Neural cell (in vitro differentiated cells): Measurements from ENCODE around the gene PIGS. TPM values are rescaled to one million over a fixed set of nuclear protein-coding genes. Genes with fewer than 3 reads are reported as not detected.

Source experiments
- H2AFZ ChIP-seq: fragments of 200-600, 300-800 bp; sonication (generic), shearing (Covaris generic); 2 replicates; pipeline ENCODE4 v1.6.0; 2014; ENCODE audit warnings: low read depth, mild to moderate bottlenecking, antibody characterized with exemption, low read length, moderate library complexity
- H3F3A ChIP-seq: fragments of 200-600 bp; shearing (Covaris generic); 2 replicates; pipeline ENCODE4 v1.6.1; 2016; ENCODE audit warnings: mild to moderate bottlenecking, moderate library complexity, mixed read lengths, antibody characterized with exemption, low read length; ENCODE audit not compliant: insufficient read depth, poor library complexity, severe bottlenecking
- H3K27ac ChIP-seq: fragments of 200-600, 300-800 bp; sonication (generic), shearing (Covaris generic); 2 replicates; pipeline ENCODE4 v1.5.1; 2014; ENCODE audit warnings: mild to moderate bottlenecking, low read length, moderate library complexity
- H3K27me3 ChIP-seq: fragments of 300-800, 200-600 bp; sonication (generic), shearing (Covaris generic); 2 replicates; pipeline ENCODE4 v1.6.0; 2014; ENCODE audit warnings: mild to moderate bottlenecking, low read depth, low read length, moderate library complexity; ENCODE audit not compliant: insufficient read depth
- H3K36me3 ChIP-seq: fragments of 300-800, 200-600 bp; sonication (generic), shearing (Covaris generic); 2 replicates; pipeline ENCODE4 v1.5.1; 2014; ENCODE audit warnings: mild to moderate bottlenecking, antibody characterized with exemption, low read length, moderate library complexity; ENCODE audit not compliant: insufficient read depth
- H3K4me2 ChIP-seq: fragments of 300-800, 200-600 bp; sonication (generic), shearing (Covaris generic); 2 replicates; pipeline ENCODE4 v1.6.0; 2014; ENCODE audit warnings: mild to moderate bottlenecking, low read length
- H3K4me3 ChIP-seq: fragments of 300-800, 200-600 bp; sonication (generic), shearing (Covaris generic); 2 replicates; pipeline ENCODE4 v1.5.1; 2014; ENCODE audit warnings: mild to moderate bottlenecking, low read length, moderate library complexity
- H3K79me2 ChIP-seq: fragments of 200-600 bp; shearing (Covaris generic); replicated peaks from 2 replicates; pipeline ENCODE4 v1.6.0; 2014; ENCODE audit warnings: mild to moderate bottlenecking, low read length, moderate library complexity; ENCODE audit not compliant: insufficient read depth
- H3K9ac ChIP-seq: fragments of 300-800, 200-600 bp; sonication (generic), shearing (Covaris generic); 2 replicates; pipeline ENCODE4 v1.6.1; 2016; ENCODE audit warnings: mild to moderate bottlenecking, low read length, mixed read lengths
- H3K9me2 ChIP-seq: fragments of 200-600 bp; shearing (Covaris generic); 2 replicates; pipeline ENCODE4 v1.6.1; 2016; ENCODE audit warnings: mild to moderate bottlenecking, low read length, mixed read lengths; ENCODE audit not compliant: insufficient read depth
- H3K9me3 ChIP-seq: fragments of 200-600, 300-800 bp; sonication (generic), shearing (Covaris generic); 2 replicates; pipeline ENCODE4 v1.6.1; 2016; ENCODE audit warnings: mild to moderate bottlenecking, mixed run types, low read length, moderate library complexity, mixed read lengths
- H4K20me1 ChIP-seq: fragments of 200-600 bp; shearing (Covaris generic); 2 replicates; pipeline ENCODE4 v1.6.1; 2016; ENCODE audit warnings: mild to moderate bottlenecking, mixed run types; ENCODE audit not compliant: insufficient read depth
- EP300 ChIP-seq: fragments of 450-650 bp; conservative IDR thresholded peaks from 2 replicates; pipeline ENCODE4 v1.6.1; 2014; ENCODE audit warnings: antibody characterized with exemption, mild to moderate bottlenecking, moderate library complexity; ENCODE audit not compliant: poor library complexity, severe bottlenecking
- EZH2 ChIP-seq: fragments of 200-600, 300-800 bp; shearing (Covaris generic), sonication (generic); IDR thresholded peaks from 2 replicates; pipeline ENCODE4 v1.6.1; 2014; ENCODE audit warnings: antibody characterized with exemption, low read length, borderline replicate concordance, mild to moderate bottlenecking; ENCODE audit not compliant: insufficient read depth, poor library complexity, severe bottlenecking
- MXI1 ChIP-seq: fragments of 450-650 bp; conservative IDR thresholded peaks from 2 replicates; pipeline ENCODE4 v1.6.1; 2014; ENCODE audit warnings: antibody characterized with exemption, mild to moderate bottlenecking; ENCODE audit not compliant: poor library complexity, severe bottlenecking
- POLR2AphosphoS5 ChIP-seq: IDR thresholded peaks from 2 replicates; pipeline ENCODE4 v1.6.1; 2012
- RAD21 ChIP-seq: fragments of 450-650 bp; conservative IDR thresholded peaks from 2 replicates; pipeline ENCODE4 v1.6.1; 2014; ENCODE audit warnings: antibody characterized with exemption, mild to moderate bottlenecking, moderate library complexity
- SMC3 ChIP-seq: fragments of 450-650 bp; conservative IDR thresholded peaks from 2 replicates; pipeline ENCODE4 v1.6.1; 2014; ENCODE audit warnings: antibody characterized with exemption, mild to moderate bottlenecking, moderate library complexity; ENCODE audit not compliant: poor library complexity
- TAF1 ChIP-seq: IDR thresholded peaks from 2 replicates; pipeline ENCODE4 v1.6.1; 2012; ENCODE audit warnings: low read depth
- polyA plus RNA-seq: library from polyadenylated mRNA; depleted of rRNA; stranded (reverse); fragments of >200 nt; gene quantifications from 2 replicates; pipeline ENCODE4 v1.2.3, GENCODE V29; 2014
- TF ChIP-seq, protein P1 (sequence below): fragments of 450-650 bp; IDR thresholded peaks from 2 replicates; pipeline ENCODE4 v1.5.1; 2014; ENCODE audit warnings: antibody characterized with exemption, mild to moderate bottlenecking, moderate library complexity; ENCODE audit not compliant: poor library complexity, severe bottlenecking
- TF ChIP-seq, protein P2 (sequence below): IDR thresholded peaks from 2 replicates; pipeline ENCODE4 v1.6.1; 2012; ENCODE audit warnings: borderline replicate concordance

PIGS gene
- polyA plus RNA-seq, 1 donor from 2014 or later, result 37.6 TPM

DNA sequence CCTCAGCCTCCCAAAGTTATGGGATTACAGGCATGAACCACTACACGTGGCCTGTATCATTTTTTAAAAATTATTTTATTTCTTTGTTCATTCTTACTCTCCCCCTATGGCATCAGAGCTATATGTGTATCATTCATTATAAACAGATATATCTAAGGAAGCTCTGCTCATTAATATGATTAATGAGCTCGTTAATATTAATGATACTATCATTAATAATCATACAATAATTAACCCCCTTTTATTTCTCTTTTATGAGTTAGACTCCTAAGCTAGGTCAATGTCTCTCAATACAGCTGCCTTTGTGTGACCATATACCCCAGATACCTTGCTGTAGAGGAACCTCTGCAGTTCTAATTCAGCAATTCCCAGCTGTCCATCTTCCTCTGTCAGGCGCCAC, 47.1 kb upstream of the PIGS start:
- H3K9me3 ChIP-seq, result no peaks in the 10 kb centered on the region
- TF ChIP-seq SMC3 (no peak), EZH2 (no peak), TAF1 (no peak), EP300 (no peak), POLR2AphosphoS5 (no peak), RAD21 (no peak), MXI1 (no peak)
- TF ChIP-seq, protein P1, sequence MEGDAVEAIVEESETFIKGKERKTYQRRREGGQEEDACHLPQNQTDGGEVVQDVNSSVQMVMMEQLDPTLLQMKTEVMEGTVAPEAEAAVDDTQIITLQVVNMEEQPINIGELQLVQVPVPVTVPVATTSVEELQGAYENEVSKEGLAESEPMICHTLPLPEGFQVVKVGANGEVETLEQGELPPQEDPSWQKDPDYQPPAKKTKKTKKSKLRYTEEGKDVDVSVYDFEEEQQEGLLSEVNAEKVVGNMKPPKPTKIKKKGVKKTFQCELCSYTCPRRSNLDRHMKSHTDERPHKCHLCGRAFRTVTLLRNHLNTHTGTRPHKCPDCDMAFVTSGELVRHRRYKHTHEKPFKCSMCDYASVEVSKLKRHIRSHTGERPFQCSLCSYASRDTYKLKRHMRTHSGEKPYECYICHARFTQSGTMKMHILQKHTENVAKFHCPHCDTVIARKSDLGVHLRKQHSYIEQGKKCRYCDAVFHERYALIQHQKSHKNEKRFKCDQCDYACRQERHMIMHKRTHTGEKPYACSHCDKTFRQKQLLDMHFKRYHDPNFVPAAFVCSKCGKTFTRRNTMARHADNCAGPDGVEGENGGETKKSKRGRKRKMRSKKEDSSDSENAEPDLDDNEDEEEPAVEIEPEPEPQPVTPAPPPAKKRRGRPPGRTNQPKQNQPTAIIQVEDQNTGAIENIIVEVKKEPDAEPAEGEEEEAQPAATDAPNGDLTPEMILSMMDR, result no peak
- TF ChIP-seq, protein P2, sequence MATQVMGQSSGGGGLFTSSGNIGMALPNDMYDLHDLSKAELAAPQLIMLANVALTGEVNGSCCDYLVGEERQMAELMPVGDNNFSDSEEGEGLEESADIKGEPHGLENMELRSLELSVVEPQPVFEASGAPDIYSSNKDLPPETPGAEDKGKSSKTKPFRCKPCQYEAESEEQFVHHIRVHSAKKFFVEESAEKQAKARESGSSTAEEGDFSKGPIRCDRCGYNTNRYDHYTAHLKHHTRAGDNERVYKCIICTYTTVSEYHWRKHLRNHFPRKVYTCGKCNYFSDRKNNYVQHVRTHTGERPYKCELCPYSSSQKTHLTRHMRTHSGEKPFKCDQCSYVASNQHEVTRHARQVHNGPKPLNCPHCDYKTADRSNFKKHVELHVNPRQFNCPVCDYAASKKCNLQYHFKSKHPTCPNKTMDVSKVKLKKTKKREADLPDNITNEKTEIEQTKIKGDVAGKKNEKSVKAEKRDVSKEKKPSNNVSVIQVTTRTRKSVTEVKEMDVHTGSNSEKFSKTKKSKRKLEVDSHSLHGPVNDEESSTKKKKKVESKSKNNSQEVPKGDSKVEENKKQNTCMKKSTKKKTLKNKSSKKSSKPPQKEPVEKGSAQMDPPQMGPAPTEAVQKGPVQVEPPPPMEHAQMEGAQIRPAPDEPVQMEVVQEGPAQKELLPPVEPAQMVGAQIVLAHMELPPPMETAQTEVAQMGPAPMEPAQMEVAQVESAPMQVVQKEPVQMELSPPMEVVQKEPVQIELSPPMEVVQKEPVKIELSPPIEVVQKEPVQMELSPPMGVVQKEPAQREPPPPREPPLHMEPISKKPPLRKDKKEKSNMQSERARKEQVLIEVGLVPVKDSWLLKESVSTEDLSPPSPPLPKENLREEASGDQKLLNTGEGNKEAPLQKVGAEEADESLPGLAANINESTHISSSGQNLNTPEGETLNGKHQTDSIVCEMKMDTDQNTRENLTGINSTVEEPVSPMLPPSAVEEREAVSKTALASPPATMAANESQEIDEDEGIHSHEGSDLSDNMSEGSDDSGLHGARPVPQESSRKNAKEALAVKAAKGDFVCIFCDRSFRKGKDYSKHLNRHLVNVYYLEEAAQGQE, result no peak
- no peaks in the 10 kb centered on the region for H3F3A ChIP-seq
- no peaks in the 10 kb centered on the region for H3K27me3 ChIP-seq
- no peaks in the 10 kb centered on the region for H3K79me2 ChIP-seq
- peaks cover 3% of the 10 kb centered on the region for H3K36me3 ChIP-seq
- H3K9me2 ChIP-seq, result no peaks in the 10 kb centered on the region
- no peaks in the 10 kb centered on the region for H4K20me1 ChIP-seq
- H3K9ac ChIP-seq, result no peak overlapping the region
- no peak overlapping the region for H3K4me3 ChIP-seq
- H3K4me2 ChIP-seq, result no peak overlapping the region
- H2AFZ ChIP-seq, result no peak overlapping the region
- no peak overlapping the region for H3K27ac ChIP-seq

DNA sequence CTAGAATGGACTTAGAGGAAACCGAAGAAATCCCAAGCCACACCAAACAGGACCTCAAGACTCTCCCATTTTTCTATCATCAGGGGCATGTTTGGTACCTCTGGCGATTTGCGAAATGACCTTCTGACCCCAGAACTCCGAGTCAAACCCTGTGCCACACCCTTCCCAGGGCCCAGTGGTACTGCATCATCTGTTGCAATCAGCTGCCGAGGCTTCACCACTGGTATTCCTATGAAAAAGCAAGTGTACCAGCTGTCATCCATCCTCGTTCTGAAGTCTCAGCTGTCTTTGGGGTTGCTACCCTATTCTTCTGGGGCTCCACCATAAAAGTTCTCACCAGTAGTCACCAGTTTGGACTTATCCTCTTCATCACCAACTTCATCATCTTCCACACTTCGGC, 45.0 kb upstream of the PIGS start:
- H3F3A ChIP-seq, result no peaks in the 10 kb centered on the region
- no peak overlapping the region for H2AFZ ChIP-seq
- H3K4me3 ChIP-seq, result no peak overlapping the region
- no peaks in the 10 kb centered on the region for H3K9me2 ChIP-seq
- no peak overlapping the region for H3K4me2 ChIP-seq
- H3K9me3 ChIP-seq, result no peaks in the 10 kb centered on the region
- H3K27ac ChIP-seq, result no peak overlapping the region
- H4K20me1 ChIP-seq, result no peaks in the 10 kb centered on the region
- H3K36me3 ChIP-seq, result peaks cover 3% of the 10 kb centered on the region
- H3K79me2 ChIP-seq, result no peaks in the 10 kb centered on the region
- H3K9ac ChIP-seq, result no peak overlapping the region
- TF ChIP-seq RAD21 (no peak), POLR2AphosphoS5 (no peak), EP300 (no peak), SMC3 (no peak), EZH2 (no peak), TAF1 (no peak), MXI1 (no peak)
- TF ChIP-seq, protein P2, result no peak
- TF ChIP-seq, protein P1, result no peak
- H3K27me3 ChIP-seq, result no peaks in the 10 kb centered on the region
